Liver (tissue), 3 donors: ENCODE results near the gene ATP8B3.

ENCODE experiments used
- EGR1 ChIP-seq, 2 donors: IDR thresholded peaks; 2 replicates each; pipeline ENCODE4 v1.6.1; 2016 to 2018; ENCODE audit warnings: antibody characterized with exemption in 2 of 2, low read depth in 2 of 2
- SP1 ChIP-seq: IDR thresholded peaks from 2 replicates; pipeline ENCODE4 v1.6.1; 2018; ENCODE audit warnings: antibody characterized with exemption, mild to moderate bottlenecking
- TF ChIP-seq, protein P1 (sequence below): fragments of 150-350 bp; IDR thresholded peaks from 2 replicates; pipeline ENCODE4 v1.5.1; 2017; ENCODE audit warnings: improper control_type of control experiment, low read depth, low read length; ENCODE audit not compliant: missing input control
- TF ChIP-seq, protein P2 (sequence below): IDR thresholded peaks from 2 replicates; pipeline ENCODE4 v1.6.1; 2016; ENCODE audit warnings: antibody characterized with exemption, mild to moderate bottlenecking
- TF ChIP-seq, protein P3 (sequence below): IDR thresholded peaks from 2 replicates; pipeline ENCODE4 v1.6.1; 2016; ENCODE audit warnings: antibody characterized with exemption
- TF ChIP-seq, protein P4 (sequence below): IDR thresholded peaks from 2 replicates; pipeline ENCODE4 v1.6.1; 2016; ENCODE audit warnings: antibody characterized with exemption
- donor health status: healthy.
- donor health status: healthy.

DNA sequence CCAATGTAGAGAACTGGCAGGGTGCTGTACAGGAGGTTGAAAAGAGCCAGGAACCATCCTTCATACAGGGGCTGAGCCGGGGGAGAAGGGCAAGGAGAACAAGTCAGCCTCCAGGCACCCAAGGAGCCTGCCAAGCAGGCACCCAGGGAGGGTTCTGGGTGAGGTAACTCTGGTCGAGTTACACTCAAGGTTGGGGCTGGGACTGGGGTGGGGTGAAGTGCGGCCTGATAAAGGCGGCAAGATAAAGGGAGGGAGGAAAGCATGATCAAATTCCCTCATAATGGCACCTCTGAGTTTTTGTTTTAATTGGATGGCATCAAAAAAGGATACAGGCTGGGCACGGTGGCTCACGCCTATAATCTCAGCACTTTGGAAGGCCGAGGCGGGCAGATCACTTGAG lies 25.0 kb downstream of the ATP8B3 start:
- TF ChIP-seq, protein P1, sequence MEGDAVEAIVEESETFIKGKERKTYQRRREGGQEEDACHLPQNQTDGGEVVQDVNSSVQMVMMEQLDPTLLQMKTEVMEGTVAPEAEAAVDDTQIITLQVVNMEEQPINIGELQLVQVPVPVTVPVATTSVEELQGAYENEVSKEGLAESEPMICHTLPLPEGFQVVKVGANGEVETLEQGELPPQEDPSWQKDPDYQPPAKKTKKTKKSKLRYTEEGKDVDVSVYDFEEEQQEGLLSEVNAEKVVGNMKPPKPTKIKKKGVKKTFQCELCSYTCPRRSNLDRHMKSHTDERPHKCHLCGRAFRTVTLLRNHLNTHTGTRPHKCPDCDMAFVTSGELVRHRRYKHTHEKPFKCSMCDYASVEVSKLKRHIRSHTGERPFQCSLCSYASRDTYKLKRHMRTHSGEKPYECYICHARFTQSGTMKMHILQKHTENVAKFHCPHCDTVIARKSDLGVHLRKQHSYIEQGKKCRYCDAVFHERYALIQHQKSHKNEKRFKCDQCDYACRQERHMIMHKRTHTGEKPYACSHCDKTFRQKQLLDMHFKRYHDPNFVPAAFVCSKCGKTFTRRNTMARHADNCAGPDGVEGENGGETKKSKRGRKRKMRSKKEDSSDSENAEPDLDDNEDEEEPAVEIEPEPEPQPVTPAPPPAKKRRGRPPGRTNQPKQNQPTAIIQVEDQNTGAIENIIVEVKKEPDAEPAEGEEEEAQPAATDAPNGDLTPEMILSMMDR, result no peak
- TF ChIP-seq, protein P2, sequence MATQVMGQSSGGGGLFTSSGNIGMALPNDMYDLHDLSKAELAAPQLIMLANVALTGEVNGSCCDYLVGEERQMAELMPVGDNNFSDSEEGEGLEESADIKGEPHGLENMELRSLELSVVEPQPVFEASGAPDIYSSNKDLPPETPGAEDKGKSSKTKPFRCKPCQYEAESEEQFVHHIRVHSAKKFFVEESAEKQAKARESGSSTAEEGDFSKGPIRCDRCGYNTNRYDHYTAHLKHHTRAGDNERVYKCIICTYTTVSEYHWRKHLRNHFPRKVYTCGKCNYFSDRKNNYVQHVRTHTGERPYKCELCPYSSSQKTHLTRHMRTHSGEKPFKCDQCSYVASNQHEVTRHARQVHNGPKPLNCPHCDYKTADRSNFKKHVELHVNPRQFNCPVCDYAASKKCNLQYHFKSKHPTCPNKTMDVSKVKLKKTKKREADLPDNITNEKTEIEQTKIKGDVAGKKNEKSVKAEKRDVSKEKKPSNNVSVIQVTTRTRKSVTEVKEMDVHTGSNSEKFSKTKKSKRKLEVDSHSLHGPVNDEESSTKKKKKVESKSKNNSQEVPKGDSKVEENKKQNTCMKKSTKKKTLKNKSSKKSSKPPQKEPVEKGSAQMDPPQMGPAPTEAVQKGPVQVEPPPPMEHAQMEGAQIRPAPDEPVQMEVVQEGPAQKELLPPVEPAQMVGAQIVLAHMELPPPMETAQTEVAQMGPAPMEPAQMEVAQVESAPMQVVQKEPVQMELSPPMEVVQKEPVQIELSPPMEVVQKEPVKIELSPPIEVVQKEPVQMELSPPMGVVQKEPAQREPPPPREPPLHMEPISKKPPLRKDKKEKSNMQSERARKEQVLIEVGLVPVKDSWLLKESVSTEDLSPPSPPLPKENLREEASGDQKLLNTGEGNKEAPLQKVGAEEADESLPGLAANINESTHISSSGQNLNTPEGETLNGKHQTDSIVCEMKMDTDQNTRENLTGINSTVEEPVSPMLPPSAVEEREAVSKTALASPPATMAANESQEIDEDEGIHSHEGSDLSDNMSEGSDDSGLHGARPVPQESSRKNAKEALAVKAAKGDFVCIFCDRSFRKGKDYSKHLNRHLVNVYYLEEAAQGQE, result no peak
- TF ChIP-seq, protein P3, sequence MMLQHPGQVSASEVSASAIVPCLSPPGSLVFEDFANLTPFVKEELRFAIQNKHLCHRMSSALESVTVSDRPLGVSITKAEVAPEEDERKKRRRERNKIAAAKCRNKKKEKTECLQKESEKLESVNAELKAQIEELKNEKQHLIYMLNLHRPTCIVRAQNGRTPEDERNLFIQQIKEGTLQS, result no peak
- no peak for TF ChIP-seq EGR1 (IDR thresholded peaks at IDR 0.05; ENCODE audit: low read depth in 2 of 2)
- TF ChIP-seq, protein P4, sequence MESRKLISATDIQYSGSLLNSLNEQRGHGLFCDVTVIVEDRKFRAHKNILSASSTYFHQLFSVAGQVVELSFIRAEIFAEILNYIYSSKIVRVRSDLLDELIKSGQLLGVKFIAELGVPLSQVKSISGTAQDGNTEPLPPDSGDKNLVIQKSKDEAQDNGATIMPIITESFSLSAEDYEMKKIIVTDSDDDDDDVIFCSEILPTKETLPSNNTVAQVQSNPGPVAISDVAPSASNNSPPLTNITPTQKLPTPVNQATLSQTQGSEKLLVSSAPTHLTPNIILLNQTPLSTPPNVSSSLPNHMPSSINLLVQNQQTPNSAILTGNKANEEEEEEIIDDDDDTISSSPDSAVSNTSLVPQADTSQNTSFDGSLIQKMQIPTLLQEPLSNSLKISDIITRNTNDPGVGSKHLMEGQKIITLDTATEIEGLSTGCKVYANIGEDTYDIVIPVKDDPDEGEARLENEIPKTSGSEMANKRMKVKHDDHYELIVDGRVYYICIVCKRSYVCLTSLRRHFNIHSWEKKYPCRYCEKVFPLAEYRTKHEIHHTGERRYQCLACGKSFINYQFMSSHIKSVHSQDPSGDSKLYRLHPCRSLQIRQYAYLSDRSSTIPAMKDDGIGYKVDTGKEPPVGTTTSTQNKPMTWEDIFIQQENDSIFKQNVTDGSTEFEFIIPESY, result no peak
- TF ChIP-seq SP1, result no peak
